Activated naive CD8-positive, alpha-beta T cell treated with anti-CD3 and anti-CD28 coated beads for 36 hours (primary cell): ENCODE results near the gene CFAP97D1. TPM values are rescaled to one million over a fixed set of nuclear protein-coding genes. Genes with fewer than 3 reads are reported as not detected.
"Not testable (repeated sequence)": the region's sequence is repeated elsewhere in the genome, so short reads cannot be mapped to it uniquely, and the experiment has no call there.

ENCODE experiments used
- DNase-seq: peaks from one replicate; pipeline ENCODE4 v3.0.0; 2021
- H3K27ac Mint-ChIP-seq: one replicate; pipeline ENCODE4 v1.8.0; 2022; ENCODE audit warnings: mild to moderate bottlenecking, moderate library complexity, mixed read lengths
- H3K27me3 Mint-ChIP-seq: one replicate; pipeline ENCODE4 v1.8.0; 2022; ENCODE audit warnings: mild to moderate bottlenecking, mixed read lengths
- H3K36me3 Mint-ChIP-seq: one replicate; pipeline ENCODE4 v1.8.0; 2021; ENCODE audit warnings: mild to moderate bottlenecking, mixed read lengths
- H3K4me1 Mint-ChIP-seq: one replicate; pipeline ENCODE4 v1.8.0; 2021; ENCODE audit warnings: mixed read lengths
- H3K4me3 Mint-ChIP-seq: one replicate; pipeline ENCODE4 v1.8.0; 2022; ENCODE audit warnings: mild to moderate bottlenecking, moderate library complexity, mixed read lengths
- H3K9me3 Mint-ChIP-seq: one replicate; pipeline ENCODE4 v1.8.0; 2022; ENCODE audit warnings: mixed read lengths
- total RNA-seq, 2 experiments: library from RNA; stranded (reverse); gene quantifications; one replicate each; pipeline ENCODE4 v1.2.3, GENCODE V29; 2021

Gene CFAP97D1
- total RNA-seq, 2 experiments from 2014 or later = not detected

GRCh38 chr17:43778337-43779144 is 1.7 kb upstream of the CFAP97D1 start, which contains the start of gene DUSP3:
DUSP3 (minus strand) TSS chr17:43778977; CDS start chr17:43778924, 53 bp downstream.
- no peaks in the 10 kb centered on the region for H3K9me3 Mint-ChIP-seq
- peak within 1 kb of the TSS; percentile 78 for H3K27ac Mint-ChIP-seq
- H3K27me3 Mint-ChIP-seq = peaks cover 32% of the 10 kb centered on the region
- H3K36me3 Mint-ChIP-seq = peaks cover 5% of the 10 kb centered on the region
- peak; percentile 83 for DNase-seq
- peak within 1 kb of the TSS; percentile 81 for H3K4me3 Mint-ChIP-seq
- peaks cover 3% of the 10 kb centered on the region for H3K4me1 Mint-ChIP-seq

- no peaks in the 10 kb centered on the region for H3K9me3 Mint-ChIP-seq
- H3K27ac Mint-ChIP-seq = no peak overlapping the region
- peaks cover 2% of the 10 kb centered on the region for H3K36me3 Mint-ChIP-seq
- peaks cover 3% of the 10 kb centered on the region for H3K4me1 Mint-ChIP-seq
- peaks cover 32% of the 10 kb centered on the region for H3K27me3 Mint-ChIP-seq
- peak overlapping the region; percentile 77 for H3K4me3 Mint-ChIP-seq
- no peak for DNase-seq
Measured at GRCh38 chr17:43779145-43780125, 800 bp upstream of the CFAP97D1 start.

GRCh38 chr17:43782913-43783680 is 2.9 kb downstream of the CFAP97D1 start:
- Mint-ChIP-seq H3K27ac (no peak overlapping the region), H3K36me3 (no peaks in the 10 kb centered on the region), H3K4me3 (no peak overlapping the region), H3K9me3 (no peaks in the 10 kb centered on the region), H3K4me1 (peaks cover 3% of the 10 kb centered on the region), H3K27me3 (peaks cover 32% of the 10 kb centered on the region)
- DNase-seq = no peak

- peaks cover 32% of the 10 kb centered on the region for H3K27me3 Mint-ChIP-seq
- DNase-seq = no peak
- H3K9me3 Mint-ChIP-seq = no peaks in the 10 kb centered on the region
- no peak overlapping the region for H3K27ac Mint-ChIP-seq
- H3K36me3 Mint-ChIP-seq = no peaks in the 10 kb centered on the region
- H3K4me1 Mint-ChIP-seq = peaks cover 3% of the 10 kb centered on the region
- H3K4me3 Mint-ChIP-seq = no peak overlapping the region
Measured at GRCh38 chr17:43784068-43784467, 3.8 kb downstream of the CFAP97D1 start.

- no peaks in the 10 kb centered on the region for H3K9me3 Mint-ChIP-seq
- no peak for DNase-seq
- H3K4me3 Mint-ChIP-seq = no peak overlapping the region
- no peaks in the 10 kb centered on the region for H3K36me3 Mint-ChIP-seq
- no peaks in the 10 kb centered on the region for H3K4me1 Mint-ChIP-seq
- peaks cover 30% of the 10 kb centered on the region for H3K27me3 Mint-ChIP-seq
- H3K27ac Mint-ChIP-seq = no peak overlapping the region
Measured at GRCh38 chr17:43784628-43785101, 4.4 kb downstream of the CFAP97D1 start.

GRCh38 chr17:43787728-43788127 is 7.5 kb downstream of the CFAP97D1 start:
- no peaks in the 10 kb centered on the region for H3K4me1 Mint-ChIP-seq
- no peaks in the 10 kb centered on the region for H3K36me3 Mint-ChIP-seq
- H3K27me3 Mint-ChIP-seq = peaks cover 23% of the 10 kb centered on the region
- H3K9me3 Mint-ChIP-seq = no peaks in the 10 kb centered on the region
- no peak for DNase-seq
- H3K27ac Mint-ChIP-seq = no peak overlapping the region
- no peak overlapping the region for H3K4me3 Mint-ChIP-seq

GRCh38 chr17:43788540-43788939 is 8.3 kb downstream of the CFAP97D1 start:
- H3K27me3 Mint-ChIP-seq = peaks cover 24% of the 10 kb centered on the region
- H3K4me1 Mint-ChIP-seq = no peaks in the 10 kb centered on the region
- no peak for DNase-seq
- H3K36me3 Mint-ChIP-seq = no peaks in the 10 kb centered on the region
- H3K9me3 Mint-ChIP-seq = no peaks in the 10 kb centered on the region
- no peak overlapping the region for H3K4me3 Mint-ChIP-seq
- H3K27ac Mint-ChIP-seq = no peak overlapping the region

GRCh38 chr17:43789482-43789881 is 9.2 kb downstream of the CFAP97D1 start:
- H3K27me3 Mint-ChIP-seq = peaks cover 26% of the 10 kb centered on the region
- no peak overlapping the region for H3K4me3 Mint-ChIP-seq
- no peaks in the 10 kb centered on the region for H3K9me3 Mint-ChIP-seq

GRCh38 chr17:43790311-43790940 is 10.2 kb downstream of the CFAP97D1 start:
- DNase-seq = no peak
- no peak overlapping the region for H3K27ac Mint-ChIP-seq
- no peaks in the 10 kb centered on the region for H3K9me3 Mint-ChIP-seq
- no peak overlapping the region for H3K4me3 Mint-ChIP-seq
- peaks cover 34% of the 10 kb centered on the region for H3K27me3 Mint-ChIP-seq
- H3K4me1 Mint-ChIP-seq = no peaks in the 10 kb centered on the region
- H3K36me3 Mint-ChIP-seq = no peaks in the 10 kb centered on the region

More at GRCh38 chr17:43789482-43789881, 9.2 kb downstream of the CFAP97D1 start:
- DNase-seq = no peak
- H3K27ac Mint-ChIP-seq = no peak overlapping the region
- H3K36me3 Mint-ChIP-seq = no peaks in the 10 kb centered on the region
- no peaks in the 10 kb centered on the region for H3K4me1 Mint-ChIP-seq

- Mint-ChIP-seq H3K9me3 (no peaks in the 10 kb centered on the region), H3K4me1 (no peaks in the 10 kb centered on the region), H3K27ac (no peak overlapping the region), H3K36me3 (no peaks in the 10 kb centered on the region), H3K4me3 (no peak overlapping the region), H3K27me3 (peaks cover 40% of the 10 kb centered on the region)
- DNase-seq = no peak
Measured at GRCh38 chr17:43791589-43791988, 11.4 kb downstream of the CFAP97D1 start.

GRCh38 chr17:43792668-43793067 is 12.4 kb downstream of the CFAP97D1 start:
- H3K4me3 Mint-ChIP-seq, H3K27ac Mint-ChIP-seq, H3K36me3 Mint-ChIP-seq, H3K4me1 Mint-ChIP-seq, DNase-seq, H3K9me3 Mint-ChIP-seq: not testable (repeated sequence)
- H3K27me3 Mint-ChIP-seq = peaks cover 47% of the 10 kb centered on the region

- not testable (repeated sequence) for H3K4me1 Mint-ChIP-seq, H3K36me3 Mint-ChIP-seq, H3K4me3 Mint-ChIP-seq, H3K27ac Mint-ChIP-seq, H3K9me3 Mint-ChIP-seq, DNase-seq
- peaks cover 37% of the 10 kb centered on the region for H3K27me3 Mint-ChIP-seq
Measured at GRCh38 chr17:43798024-43798423, 17.8 kb downstream of the CFAP97D1 start.

GRCh38 chr17:43799047-43799446 is 18.8 kb downstream of the CFAP97D1 start:
- no peak overlapping the region for H3K4me3 Mint-ChIP-seq
- H3K27me3 Mint-ChIP-seq = peaks cover 39% of the 10 kb centered on the region
- no peaks in the 10 kb centered on the region for H3K36me3 Mint-ChIP-seq
- no peak for DNase-seq
- no peak overlapping the region for H3K27ac Mint-ChIP-seq
- no peaks in the 10 kb centered on the region for H3K4me1 Mint-ChIP-seq
- H3K9me3 Mint-ChIP-seq = no peaks in the 10 kb centered on the region

GRCh38 chr17:43800736-43801135 is 20.5 kb downstream of the CFAP97D1 start:
- peaks cover 5% of the 10 kb centered on the region for H3K4me1 Mint-ChIP-seq
- no peak overlapping the region for H3K4me3 Mint-ChIP-seq
- H3K9me3 Mint-ChIP-seq = no peaks in the 10 kb centered on the region
- H3K36me3 Mint-ChIP-seq = no peaks in the 10 kb centered on the region
- peaks cover 45% of the 10 kb centered on the region for H3K27me3 Mint-ChIP-seq
- DNase-seq = no peak
- H3K27ac Mint-ChIP-seq = no peak overlapping the region
